ENCODE measurements around the gene ADCY7. TPM values are rescaled to one million over a fixed set of nuclear protein-coding genes. Genes with fewer than 3 reads are reported as not detected.
A peak's percentile ranks its signal among the peaks of the same experiment; 100 is the strongest.

ADCY7 gene
- total RNA-seq, 1 donor from 2014 or later, result 8.8 TPM

GRCh38 chr16:50313596-50314478 is 47.5 kb downstream of the ADCY7 start:
- Mint-ChIP-seq H3K36me3 (ENCODE audit: low read depth) (peaks cover 19% of the 10 kb centered on the region), H3K27me3 (ENCODE audit: low read depth) (peaks cover 6% of the 10 kb centered on the region), H3K4me1 (peaks cover 18% of the 10 kb centered on the region), H3K27ac (ENCODE audit: unreplicated experiment) (no peak overlapping the region), H3K9me3 (no peaks in the 10 kb centered on the region), H3K4me3 (no peak overlapping the region)
- DNase-seq (ENCODE audit: low read depth, low spot score), result no peak
- TF ChIP-seq, protein P1, sequence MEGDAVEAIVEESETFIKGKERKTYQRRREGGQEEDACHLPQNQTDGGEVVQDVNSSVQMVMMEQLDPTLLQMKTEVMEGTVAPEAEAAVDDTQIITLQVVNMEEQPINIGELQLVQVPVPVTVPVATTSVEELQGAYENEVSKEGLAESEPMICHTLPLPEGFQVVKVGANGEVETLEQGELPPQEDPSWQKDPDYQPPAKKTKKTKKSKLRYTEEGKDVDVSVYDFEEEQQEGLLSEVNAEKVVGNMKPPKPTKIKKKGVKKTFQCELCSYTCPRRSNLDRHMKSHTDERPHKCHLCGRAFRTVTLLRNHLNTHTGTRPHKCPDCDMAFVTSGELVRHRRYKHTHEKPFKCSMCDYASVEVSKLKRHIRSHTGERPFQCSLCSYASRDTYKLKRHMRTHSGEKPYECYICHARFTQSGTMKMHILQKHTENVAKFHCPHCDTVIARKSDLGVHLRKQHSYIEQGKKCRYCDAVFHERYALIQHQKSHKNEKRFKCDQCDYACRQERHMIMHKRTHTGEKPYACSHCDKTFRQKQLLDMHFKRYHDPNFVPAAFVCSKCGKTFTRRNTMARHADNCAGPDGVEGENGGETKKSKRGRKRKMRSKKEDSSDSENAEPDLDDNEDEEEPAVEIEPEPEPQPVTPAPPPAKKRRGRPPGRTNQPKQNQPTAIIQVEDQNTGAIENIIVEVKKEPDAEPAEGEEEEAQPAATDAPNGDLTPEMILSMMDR (conservative IDR thresholded peaks at IDR 0.05), result no peak

- Mint-ChIP-seq H3K9me3 (no peaks in the 10 kb centered on the region), H3K27ac (ENCODE audit: unreplicated experiment) (peak overlapping the region; percentile 83), H3K36me3 (ENCODE audit: low read depth) (peaks cover 19% of the 10 kb centered on the region), H3K4me1 (peaks cover 18% of the 10 kb centered on the region), H3K27me3 (ENCODE audit: low read depth) (peaks cover 3% of the 10 kb centered on the region), H3K4me3 (peak overlapping the region; percentile 56)
- DNase-seq (ENCODE audit: low read depth, low spot score), result no peak
- TF ChIP-seq, protein P1 (conservative IDR thresholded peaks at IDR 0.05), result no peak
Observed at GRCh38 chr16:50314665-50315064, 48.3 kb downstream of the ADCY7 start.

- Mint-ChIP-seq H3K9me3 (no peaks in the 10 kb centered on the region), H3K27ac (ENCODE audit: unreplicated experiment) (peak overlapping the region; percentile 84), H3K27me3 (ENCODE audit: low read depth) (no peaks in the 10 kb centered on the region), H3K36me3 (ENCODE audit: low read depth) (peaks cover 21% of the 10 kb centered on the region), H3K4me1 (peaks cover 10% of the 10 kb centered on the region), H3K4me3 (no peak overlapping the region)
- TF ChIP-seq, protein P1 (conservative IDR thresholded peaks at IDR 0.05), result no peak
- DNase-seq (ENCODE audit: low read depth, low spot score), result no peak
Observed at GRCh38 chr16:50315346-50315997, 49.1 kb downstream of the ADCY7 start.

DNA sequence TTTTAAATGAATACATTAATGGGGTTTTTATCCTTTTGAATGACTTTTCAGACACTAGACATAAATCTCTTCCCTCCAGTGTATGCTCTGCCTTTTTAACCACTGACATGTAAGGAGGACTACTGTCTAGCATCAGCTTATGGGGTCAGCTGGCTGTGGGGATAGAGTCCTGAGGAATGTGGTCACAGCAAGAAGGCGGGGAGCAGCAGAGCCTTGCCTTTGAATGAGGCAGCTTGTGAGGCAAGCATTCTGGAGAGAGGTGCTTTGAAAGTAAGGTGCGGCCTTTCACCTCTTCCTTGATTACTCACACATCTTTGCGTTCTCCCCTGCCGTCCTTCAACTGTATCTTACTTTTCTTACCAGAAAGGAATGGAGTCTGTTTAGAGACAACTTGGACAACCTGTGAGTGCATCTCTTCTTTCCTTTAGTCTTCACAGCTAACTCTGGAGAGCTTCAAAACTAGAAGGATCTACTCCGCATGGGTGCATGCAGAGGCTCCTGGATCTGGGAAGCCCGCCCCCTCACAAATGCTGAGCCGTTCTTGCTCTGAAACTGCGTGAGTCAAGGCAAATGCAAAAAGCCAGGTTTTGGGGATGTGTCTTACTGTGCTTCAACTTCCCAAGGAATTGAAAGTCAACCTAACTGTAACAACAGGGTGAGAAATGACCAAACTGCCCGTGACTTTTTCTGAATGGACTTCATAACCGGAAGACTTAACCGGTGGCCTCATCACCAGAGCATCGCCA is 49.9 kb downstream of the ADCY7 start:
- DNase-seq (ENCODE audit: low read depth, low spot score), result no peak
- Mint-ChIP-seq H3K27me3 (ENCODE audit: low read depth) (no peaks in the 10 kb centered on the region), H3K4me1 (peaks cover 9% of the 10 kb centered on the region), H3K27ac (ENCODE audit: unreplicated experiment) (no peak overlapping the region), H3K4me3 (no peak overlapping the region), H3K9me3 (no peaks in the 10 kb centered on the region), H3K36me3 (ENCODE audit: low read depth) (peaks cover 22% of the 10 kb centered on the region)
- TF ChIP-seq, protein P1 (conservative IDR thresholded peaks at IDR 0.05), result no peak

DNA sequence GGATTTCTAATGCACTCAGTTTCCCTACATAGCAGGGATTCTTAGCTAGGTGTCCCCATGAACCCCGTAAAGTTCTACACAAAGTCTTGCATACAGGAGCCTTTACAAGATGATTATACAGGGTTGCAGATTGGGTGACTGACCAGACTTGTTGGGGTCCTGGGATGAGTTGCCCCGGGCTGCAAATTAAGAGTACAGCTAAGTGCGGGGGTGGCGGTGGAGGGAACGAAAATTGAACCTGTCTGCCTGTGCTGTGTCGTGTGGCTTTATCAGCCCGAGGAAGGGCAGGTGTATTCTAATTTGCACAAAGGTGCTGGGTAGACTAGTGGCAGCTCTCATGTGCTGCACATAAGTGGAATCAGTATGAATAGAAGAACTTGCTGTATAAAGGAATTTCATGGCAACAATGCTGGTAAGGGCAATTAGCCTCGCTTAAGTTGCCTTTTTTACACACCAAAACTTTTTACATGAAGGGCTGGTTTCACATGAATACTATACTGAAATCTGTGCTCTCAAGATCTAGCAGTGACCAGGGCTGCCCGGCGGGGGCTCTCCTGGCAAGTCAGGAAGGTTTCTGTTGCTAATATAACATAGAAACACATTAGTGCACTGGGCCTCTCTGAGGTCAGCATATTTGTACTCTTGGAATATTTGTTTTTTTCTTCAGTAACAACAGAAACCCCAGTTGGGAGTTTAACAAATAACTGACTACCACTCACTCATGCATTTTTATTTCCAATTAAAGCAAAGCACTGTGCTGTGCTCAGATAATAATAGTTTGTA is 50.7 kb downstream of the ADCY7 start:
- no peak overlapping the region for H3K4me3 Mint-ChIP-seq
- peaks cover 9% of the 10 kb centered on the region for H3K4me1 Mint-ChIP-seq
- TF ChIP-seq, protein P1 (conservative IDR thresholded peaks at IDR 0.05), result no peak
- H3K27ac Mint-ChIP-seq (ENCODE audit: unreplicated experiment), result no peak overlapping the region
- no peak for DNase-seq (ENCODE audit: low read depth, low spot score)
- H3K36me3 Mint-ChIP-seq (ENCODE audit: low read depth), result peaks cover 22% of the 10 kb centered on the region
- H3K9me3 Mint-ChIP-seq, result no peaks in the 10 kb centered on the region
- H3K27me3 Mint-ChIP-seq (ENCODE audit: low read depth), result no peaks in the 10 kb centered on the region

All from neural crest cell (in vitro differentiated cells).